GM18502 (cell line): ENCODE data around the gene AUTS2.

Source experiments
- ATAC-seq: cut with Tn5 transposase; IDR thresholded peaks from one replicate; pipeline ENCODE4 v1.9.1; 2021; ENCODE audit warnings: mild to moderate bottlenecking; ENCODE audit not compliant: unreplicated experiment, poor library complexity

The AUTS2 gene

GRCh38 chr7:70694971-70695794 is 1096.9 kb downstream of the AUTS2 start:
- no peak for ATAC-seq

- ATAC-seq = no peak
These were observed 1097.5 kb downstream of the AUTS2 start for GRCh38 chr7:70695795-70696083.

- no peak for ATAC-seq
These were observed 1098.0 kb downstream of the AUTS2 start for GRCh38 chr7:70696201-70696754.

GRCh38 chr7:70698219-70698832 is 1100.1 kb downstream of the AUTS2 start:
- ATAC-seq = no peak

GRCh38 chr7:70699271-70699670 is 1101.0 kb downstream of the AUTS2 start:
- no peak for ATAC-seq

GRCh38 chr7:70700055-70700940 is 1102.0 kb downstream of the AUTS2 start:
- no peak for ATAC-seq

- ATAC-seq = no peak
These were observed 1102.7 kb downstream of the AUTS2 start for GRCh38 chr7:70700941-70701425.

GRCh38 chr7:70701477-70701876 is 1103.2 kb downstream of the AUTS2 start:
- ATAC-seq = no peak

GRCh38 chr7:70701991-70702390 is 1103.7 kb downstream of the AUTS2 start:
- ATAC-seq = no peak

GRCh38 chr7:70703785-70704184 is 1105.5 kb downstream of the AUTS2 start:
- no peak for ATAC-seq

- ATAC-seq = no peak
These were observed 1106.6 kb downstream of the AUTS2 start for GRCh38 chr7:70704831-70705346.

- ATAC-seq = no peak
These were observed 1107.9 kb downstream of the AUTS2 start for GRCh38 chr7:70706204-70706603.

- no peak for ATAC-seq
These were observed 1108.4 kb downstream of the AUTS2 start for GRCh38 chr7:70706698-70707097.

- ATAC-seq = no peak
These were observed 1109.6 kb downstream of the AUTS2 start for GRCh38 chr7:70707823-70708243.

GRCh38 chr7:70710011-70710480 is 1111.8 kb downstream of the AUTS2 start:
- peak; percentile 79 for ATAC-seq

GRCh38 chr7:70710651-70711050 is 1112.4 kb downstream of the AUTS2 start:
- no peak for ATAC-seq

GRCh38 chr7:70711452-70711851 is 1113.2 kb downstream of the AUTS2 start:
- ATAC-seq = no peak

GRCh38 chr7:70712942-70713341 is 1114.7 kb downstream of the AUTS2 start:
- ATAC-seq = no peak

GRCh38 chr7:70714506-70715038 is 1116.3 kb downstream of the AUTS2 start:
- no peak for ATAC-seq
